Transverse colon (tissue), 4 donors: ENCODE results near the gene PRR33. TPM values are rescaled to one million over a fixed set of nuclear protein-coding genes. Genes with fewer than 3 reads are reported as not detected.

Experiments
- DNase-seq: peaks from one replicate; pipeline ENCODE4 v3.0.0-alpha.2; 2019
- H3K27ac ChIP-seq, 4 donors: fragments of 200-600 bp; sonication (generic); 2 replicates each; pipeline ENCODE4 v1.5.1; 2016 to 2018; ENCODE audit warnings: inconsistent platforms in 4 of 4
- H3K27me3 ChIP-seq: fragments of 200-600 bp; sonication (generic); 2 replicates; pipeline ENCODE4 v1.5.1; 2017; ENCODE audit warnings: inconsistent platforms
- H3K36me3 ChIP-seq, 4 donors: fragments of 200-600 bp; sonication (generic); 2 replicates each; pipeline ENCODE4 v1.5.1; 2017 to 2019; ENCODE audit warnings: inconsistent platforms in 4 of 4
- H3K4me1 ChIP-seq, 4 donors: fragments of 200-600 bp; sonication (generic); 2 replicates each; pipeline ENCODE4 v1.5.1; 2017 to 2020; ENCODE audit warnings: inconsistent platforms in 4 of 4
- H3K4me3 ChIP-seq, 4 donors: fragments of 200-600 bp; sonication (generic); 1 replicate in 1 of 4; 2 replicates in 3 of 4; pipeline versions ENCODE4 v1.5.1 to v1.6.1; 2017 to 2019; ENCODE audit warnings: inconsistent platforms in 4 of 4
- H3K9me3 ChIP-seq, 2 donors: fragments of 200-600 bp; sonication (generic); 2 replicates each; pipeline ENCODE4 v1.5.1; 2017 to 2019; ENCODE audit warnings: inconsistent platforms in 2 of 2
- EP300 ChIP-seq: sonication (generic); formaldehyde crosslinking; IDR thresholded peaks from one replicate; pipeline ENCODE4 v1.6.1; 2017; ENCODE audit warnings: antibody characterized with exemption, low read depth
- POLR2A ChIP-seq: fragments of 450-650 bp; IDR thresholded peaks from one replicate; pipeline ENCODE4 v1.6.1; 2016; ENCODE audit warnings: antibody characterized with exemption, mild to moderate bottlenecking, moderate library complexity
- POLR2AphosphoS5 ChIP-seq, 3 donors: sonication (generic); formaldehyde crosslinking; IDR thresholded peaks; one replicate each; pipeline ENCODE4 v1.6.1; 2016; ENCODE audit warnings: antibody characterized with exemption in 3 of 3
- WGBS, 2 donors: methylation state at CpG; one replicate each; pipeline ENCODE4 v1.1.5; 2018; ENCODE audit warnings: low coverage in 1 of 2; 5-methylcytosine and 5-hydroxymethylcytosine counted together
- in situ Hi-C, 4 donors: fragments of 200-750 bp; cut with MboI; loops; one replicate each; pipeline versions ENCODE4 v1.15.0 to v1.15.1; 2017; ENCODE audit warnings: low sequenced_read_pairs in 3 of 4, low pct_ligation_motif_present in 1 of 4, low pct_unique_long_range_greater_than_20kb in 1 of 4
- intact Hi-C: fragments of 100-400 bp; cut with DNase I; formaldehyde crosslinking; loops from one replicate; pipeline ENCODE4 v1.15.1; 2023; ENCODE audit warnings: low total_unique reads
- total RNA-seq, 4 donors: library from RNA; depleted of rRNA; stranded (reverse); fragments of >200 nt; gene quantifications; one replicate each; pipeline ENCODE4 v1.1.0, GENCODE V29; 2016
- TF ChIP-seq, protein P1 (sequence below), 5 experiments: fragments of 200-600 bp in 3 of 5; fragments of 450-650 bp in 2 of 5; sonication (generic) in 3 of 5; IDR thresholded peaks; 1 replicate in 2 of 5; 2 replicates in 3 of 5; pipeline ENCODE4 v1.5.1; 2016 to 2017; ENCODE audit warnings: antibody characterized with exemption in 5 of 5, inconsistent platforms in 3 of 5, mild to moderate bottlenecking in 2 of 5, moderate library complexity in 1 of 5

PRR33 gene
- total RNA-seq, 4 donors from 2014 or later = not detected

DNA sequence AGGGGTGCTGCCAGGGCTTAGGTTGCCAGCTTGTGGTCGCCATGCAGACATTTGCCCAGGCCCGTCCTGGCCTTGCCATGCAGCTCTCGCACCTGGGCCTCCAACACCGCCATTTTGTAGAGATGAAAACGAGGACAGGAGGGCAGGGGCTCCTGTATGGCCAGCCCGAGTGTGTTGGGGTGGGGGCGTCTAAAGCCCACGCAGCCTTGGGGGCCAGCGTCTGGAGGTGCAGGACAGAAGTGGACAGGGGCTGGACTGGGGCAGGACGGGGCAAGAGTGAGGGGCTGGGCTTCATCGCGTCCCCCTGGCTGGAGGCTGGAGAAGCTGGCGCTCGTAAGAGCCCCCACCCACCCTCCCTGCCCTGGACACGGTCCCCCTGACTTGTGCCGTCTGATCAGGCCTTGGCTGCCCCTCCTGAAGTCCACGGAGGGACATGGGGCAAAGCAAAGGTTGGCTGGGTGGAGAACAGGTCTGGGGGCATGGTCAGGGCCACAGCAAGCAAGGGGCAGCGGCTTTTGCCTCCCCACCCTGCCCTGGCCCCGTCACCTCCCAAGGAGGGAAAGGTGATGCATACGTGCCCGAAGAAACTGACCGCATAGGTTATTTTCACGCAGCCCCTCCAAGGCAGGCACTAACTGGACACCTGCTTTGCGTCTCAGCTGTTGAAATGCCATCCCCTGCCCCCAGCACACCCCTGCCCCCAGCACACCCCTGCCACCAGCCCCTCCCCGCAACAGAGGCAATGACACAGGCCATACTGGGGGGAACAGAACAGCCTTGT, 28.6 kb upstream of the PRR33 start:
- intact Hi-C loops = no loop called here
- no peak overlapping the region for H3K4me3 ChIP-seq
- WGBS, 2 donors = 78% methylated on average over 25 of the region's 25 CpGs; no CpG with 5 or more reads in 1 of the 2 donors
- in situ Hi-C loops = no loop called here
- TF ChIP-seq POLR2AphosphoS5 (IDR thresholded peaks at IDR 0.05) (no peak), POLR2A (no peak), EP300 (no peak)
- TF ChIP-seq, protein P1, sequence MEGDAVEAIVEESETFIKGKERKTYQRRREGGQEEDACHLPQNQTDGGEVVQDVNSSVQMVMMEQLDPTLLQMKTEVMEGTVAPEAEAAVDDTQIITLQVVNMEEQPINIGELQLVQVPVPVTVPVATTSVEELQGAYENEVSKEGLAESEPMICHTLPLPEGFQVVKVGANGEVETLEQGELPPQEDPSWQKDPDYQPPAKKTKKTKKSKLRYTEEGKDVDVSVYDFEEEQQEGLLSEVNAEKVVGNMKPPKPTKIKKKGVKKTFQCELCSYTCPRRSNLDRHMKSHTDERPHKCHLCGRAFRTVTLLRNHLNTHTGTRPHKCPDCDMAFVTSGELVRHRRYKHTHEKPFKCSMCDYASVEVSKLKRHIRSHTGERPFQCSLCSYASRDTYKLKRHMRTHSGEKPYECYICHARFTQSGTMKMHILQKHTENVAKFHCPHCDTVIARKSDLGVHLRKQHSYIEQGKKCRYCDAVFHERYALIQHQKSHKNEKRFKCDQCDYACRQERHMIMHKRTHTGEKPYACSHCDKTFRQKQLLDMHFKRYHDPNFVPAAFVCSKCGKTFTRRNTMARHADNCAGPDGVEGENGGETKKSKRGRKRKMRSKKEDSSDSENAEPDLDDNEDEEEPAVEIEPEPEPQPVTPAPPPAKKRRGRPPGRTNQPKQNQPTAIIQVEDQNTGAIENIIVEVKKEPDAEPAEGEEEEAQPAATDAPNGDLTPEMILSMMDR (IDR thresholded peaks at IDR 0.05) = no peak
- no peaks in the 10 kb centered on the region for H3K27me3 ChIP-seq
- no peaks in the 10 kb centered on the region for H3K4me1 ChIP-seq
- no peak for DNase-seq
- H3K36me3 ChIP-seq = no peaks in the 10 kb centered on the region
- H3K27ac ChIP-seq = no peak overlapping the region
- no peaks in the 10 kb centered on the region for H3K9me3 ChIP-seq

DNA sequence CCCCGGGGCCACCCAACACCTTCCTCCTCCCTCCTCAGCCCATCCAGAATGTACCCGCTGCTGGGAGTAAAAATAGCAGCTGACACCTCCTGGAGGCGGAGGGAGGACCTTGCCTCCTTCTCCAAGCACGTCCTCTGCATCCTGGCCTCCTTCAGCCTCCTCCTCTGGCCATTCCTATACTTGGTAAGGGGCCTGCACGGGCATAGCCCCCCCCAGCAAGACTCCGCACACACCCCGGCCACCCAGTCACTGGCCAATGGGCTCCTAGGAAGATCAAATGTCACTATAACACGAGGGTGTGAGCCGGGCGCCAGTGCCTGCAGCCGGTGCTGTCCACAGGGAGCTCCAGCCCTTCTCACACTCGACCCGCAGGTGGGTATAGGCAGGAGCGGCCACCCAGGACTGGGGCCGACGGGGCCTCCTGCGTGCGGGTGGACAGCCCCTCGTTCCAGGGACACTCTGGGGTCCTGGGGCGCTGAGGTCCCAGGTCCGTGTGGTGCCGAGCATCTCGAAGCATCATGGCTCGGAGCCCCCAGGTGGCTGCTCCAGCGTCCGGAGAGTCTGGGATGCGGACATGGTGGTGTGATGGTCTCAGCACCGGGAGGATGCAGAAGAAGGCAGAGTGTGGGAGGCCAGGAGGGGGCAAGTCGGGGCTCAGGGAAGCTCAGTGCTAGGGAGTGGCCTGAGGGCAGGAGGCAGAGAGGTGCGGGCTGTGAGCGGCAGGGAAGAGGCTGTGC, 27.9 kb upstream of the PRR33 start, which contains the start of gene TNNT3:
Gene TNNT3 (plus strand): TSS at position 313 of the 737 bp plus-strand sequence. CDS start 3,172 bp downstream, outside the sequence.
- Histone ChIP-seq H3K36me3 (no peaks in the 10 kb centered on the region), H3K27me3 (no peaks in the 10 kb centered on the region), H3K4me3 (no peak within 1 kb of the TSS), H3K9me3 (no peaks in the 10 kb centered on the region), H3K27ac (no peak within 1 kb of the TSS), H3K4me1 (no peaks in the 10 kb centered on the region)
- WGBS, 2 donors = 69% methylated on average over 31 of the region's 31 CpGs; no CpG with 5 or more reads in 1 of the 2 donors
- intact Hi-C loops = no loop called here
- no peak for DNase-seq
- in situ Hi-C loops = no loop called here
- TF ChIP-seq POLR2A (no peak), EP300 (no peak), POLR2AphosphoS5 (IDR thresholded peaks at IDR 0.05) (no peak)
- TF ChIP-seq, protein P1 (IDR thresholded peaks at IDR 0.05) = no peak

DNA sequence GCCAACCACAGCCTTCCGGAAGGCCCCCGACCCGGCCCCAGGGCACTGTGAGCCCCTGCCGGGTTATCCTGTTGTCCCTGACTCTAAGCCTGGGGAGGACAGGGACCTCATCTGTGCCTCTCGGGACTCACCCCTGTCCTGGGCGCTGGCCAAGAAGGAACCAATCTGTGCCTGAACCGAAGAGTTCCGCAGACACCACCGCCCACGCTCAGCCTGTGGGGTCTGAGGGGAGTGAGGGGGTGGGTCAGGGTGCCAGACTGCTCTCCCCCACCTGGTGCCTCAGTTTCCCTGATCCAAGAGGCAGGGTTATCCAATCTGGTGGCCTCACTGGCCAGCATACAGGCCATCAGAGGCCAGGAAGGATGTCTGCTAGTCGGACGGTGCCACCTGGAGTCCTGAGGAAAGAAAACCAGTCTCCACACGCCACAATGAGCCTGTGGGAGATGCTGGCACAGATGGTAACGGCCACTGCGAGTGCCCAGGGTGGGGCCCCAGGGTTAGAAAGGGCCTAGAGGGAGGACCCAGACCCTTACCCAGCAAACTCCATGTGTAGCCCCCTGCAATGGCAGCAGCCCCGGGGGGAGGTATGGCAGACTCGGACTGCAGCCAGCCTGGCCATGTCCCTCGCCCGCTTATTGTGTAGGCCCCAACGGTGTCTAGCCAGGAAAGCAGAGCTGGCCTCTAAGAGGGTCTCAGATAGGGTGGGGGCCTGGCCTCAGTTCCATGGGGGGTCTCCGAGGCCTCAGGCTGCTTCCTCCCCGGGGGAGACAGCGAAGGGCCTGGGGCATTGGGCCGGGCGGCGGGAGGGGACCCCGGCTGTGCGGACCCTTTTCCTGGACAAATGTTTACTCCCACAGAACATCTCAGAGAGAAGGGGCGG, 27.0 kb upstream of the PRR33 start:
- no peak overlapping the region for H3K27ac ChIP-seq
- H3K36me3 ChIP-seq = no peaks in the 10 kb centered on the region
- no peak overlapping the region for H3K4me3 ChIP-seq
- WGBS, 2 donors = 67% methylated on average over 18 of the region's 29 CpGs; no CpG with 5 or more reads in 1 of the 2 donors
- no peaks in the 10 kb centered on the region for H3K9me3 ChIP-seq
- intact Hi-C loops (no loop called here), in situ Hi-C loops (no loop called here)
- DNase-seq = no peak
- no peaks in the 10 kb centered on the region for H3K27me3 ChIP-seq
- TF ChIP-seq EP300 = no peak
- TF ChIP-seq POLR2A = no peak
- TF ChIP-seq, protein P1 (IDR thresholded peaks at IDR 0.05) = no peak
- no peaks in the 10 kb centered on the region for H3K4me1 ChIP-seq
